Karpas-422 (cell line): ENCODE results near the gene GDF2. TPM values are rescaled to one million over a fixed set of nuclear protein-coding genes. Genes with fewer than 3 reads are reported as not detected.

Experiments
- DNase-seq: peaks from one replicate; pipeline ENCODE4 v3.0.0-alpha.2; 2015
- H2AFZ ChIP-seq: fragments of 200-600 bp; sonication (generic); 2 replicates; pipeline ENCODE4 v1.6.1; 2014; ENCODE audit warnings: antibody characterized with exemption, low read length, mixed read lengths
- H3K27ac ChIP-seq: fragments of 200-600 bp; sonication (generic); 2 replicates; pipeline ENCODE4 v1.5.1; 2014; ENCODE audit warnings: mild to moderate bottlenecking, low read length, moderate library complexity
- H3K27me3 ChIP-seq: fragments of 200-600 bp; sonication (generic); 2 replicates; pipeline ENCODE4 v1.6.1; 2014; ENCODE audit warnings: low read length, mixed read lengths
- H3K36me3 ChIP-seq: fragments of 200-600 bp; sonication (generic); 2 replicates; pipeline ENCODE4 v1.6.1; 2014; ENCODE audit warnings: low read length, mixed read lengths; ENCODE audit not compliant: insufficient read depth
- H3K4me1 ChIP-seq: fragments of 200-600 bp; sonication (generic); 2 replicates; pipeline ENCODE4 v1.6.1; 2014; ENCODE audit warnings: mild to moderate bottlenecking, low read length, mixed read lengths
- H3K4me2 ChIP-seq: fragments of 200-600 bp; sonication (generic); 2 replicates; pipeline ENCODE4 v1.6.1; 2014; ENCODE audit warnings: low read length, low read depth, mild to moderate bottlenecking; ENCODE audit not compliant: poor library complexity, severe bottlenecking
- H3K4me3 ChIP-seq: fragments of 200-600 bp; sonication (generic); 2 replicates; pipeline ENCODE4 v1.5.1; 2014; ENCODE audit warnings: mild to moderate bottlenecking, antibody characterized with exemption, low read length, mixed read lengths
- H3K79me2 ChIP-seq: fragments of 200-600 bp; sonication (generic); 2 replicates; pipeline ENCODE4 v1.6.1; 2014; ENCODE audit warnings: mild to moderate bottlenecking, low read length, mixed read lengths
- H3K9ac ChIP-seq: fragments of 200-600 bp; sonication (generic); 2 replicates; pipeline ENCODE4 v1.6.0; 2014; ENCODE audit warnings: low read length
- H3K9me2 ChIP-seq: fragments of 200-600 bp; sonication (generic), shearing (Covaris generic); replicated peaks from 2 replicates; pipeline ENCODE4 v1.6.0; 2014; ENCODE audit warnings: mild to moderate bottlenecking, low read length, moderate library complexity; ENCODE audit not compliant: insufficient read depth
- H3K9me3 ChIP-seq: fragments of 300-700, 200-600 bp; sonication (generic); 2 replicates; pipeline ENCODE4 v1.6.1; 2014; ENCODE audit warnings: low read length, mixed read lengths
- H4K20me1 ChIP-seq: fragments of 200-600 bp; sonication (generic); 2 replicates; pipeline ENCODE4 v1.6.1; 2014; ENCODE audit warnings: mild to moderate bottlenecking, antibody characterized with exemption, low read length, low read depth; ENCODE audit not compliant: insufficient read depth
- total RNA-seq: library from RNA; depleted of rRNA; stranded (reverse); fragments of >200 nt; shearing (Covaris generic); gene quantifications from 2 replicates; pipeline ENCODE4 v1.2.3, GENCODE V29; 2014; ENCODE audit warnings: low replicate concordance

The GDF2 gene
- total RNA-seq, 1 experiment from 2014 or later, result not detected

DNA sequence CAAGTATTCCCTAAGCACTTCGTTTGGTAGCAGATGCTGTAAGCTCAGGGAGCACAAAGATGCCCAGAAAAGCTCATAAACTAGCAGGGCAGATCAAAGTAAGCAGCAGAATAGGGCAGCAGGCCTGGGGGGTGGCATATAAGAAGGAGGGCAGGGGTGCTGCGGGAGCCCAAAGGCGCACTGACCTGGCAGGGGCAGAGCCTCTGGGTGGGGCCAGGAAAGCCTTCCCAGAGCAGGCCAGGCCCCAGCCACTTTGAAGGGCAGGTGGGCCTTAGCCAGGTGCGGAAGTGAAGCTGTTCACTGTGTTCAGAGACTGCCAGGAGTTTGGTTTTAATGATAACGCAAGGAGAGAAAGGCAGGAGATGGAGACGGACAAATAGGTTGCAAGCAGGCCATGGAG is 18.4 kb upstream of the GDF2 start:
- Histone ChIP-seq H3K27ac (no peak overlapping the region), H4K20me1 (no peaks in the 10 kb centered on the region), H3K36me3 (no peaks in the 10 kb centered on the region), H3K4me3 (no peak overlapping the region), H3K27me3 (no peaks in the 10 kb centered on the region), H3K4me2 (no peak overlapping the region), H2AFZ (no peak overlapping the region), H3K9me3 (no peaks in the 10 kb centered on the region), H3K9ac (no peak overlapping the region), H3K9me2 (no peaks in the 10 kb centered on the region), H3K4me1 (no peaks in the 10 kb centered on the region), H3K79me2 (no peaks in the 10 kb centered on the region)
- no peak for DNase-seq

DNA sequence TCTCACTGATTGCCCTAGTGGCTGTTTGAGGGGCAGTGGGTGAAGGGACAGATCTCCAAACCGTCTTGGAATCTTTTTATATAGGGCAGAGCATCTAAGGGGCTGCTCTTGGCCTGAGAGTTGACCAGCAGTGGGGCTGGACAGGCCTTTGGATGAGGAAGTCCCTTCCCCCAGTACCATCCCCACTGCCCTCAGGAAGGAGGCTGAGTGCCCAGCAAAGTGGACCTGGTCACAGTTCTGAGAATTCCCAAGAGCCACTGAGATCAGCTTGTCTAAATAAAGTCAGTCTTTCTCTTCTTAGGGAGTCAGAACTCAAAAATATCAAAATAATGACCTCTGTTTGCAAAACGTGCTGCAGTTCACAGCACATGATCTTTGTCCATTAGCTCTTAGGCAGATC is 16.7 kb upstream of the GDF2 start:
- H3K27me3 ChIP-seq, result no peaks in the 10 kb centered on the region
- H3K27ac ChIP-seq, result no peak overlapping the region
- H3K4me1 ChIP-seq, result no peaks in the 10 kb centered on the region
- no peak overlapping the region for H2AFZ ChIP-seq
- H3K9ac ChIP-seq, result no peak overlapping the region
- no peaks in the 10 kb centered on the region for H4K20me1 ChIP-seq
- H3K36me3 ChIP-seq, result no peaks in the 10 kb centered on the region
- DNase-seq, result no peak
- no peak overlapping the region for H3K4me2 ChIP-seq
- H3K9me3 ChIP-seq, result no peaks in the 10 kb centered on the region
- H3K9me2 ChIP-seq, result no peaks in the 10 kb centered on the region
- H3K4me3 ChIP-seq, result no peak overlapping the region
- H3K79me2 ChIP-seq, result no peaks in the 10 kb centered on the region

DNA sequence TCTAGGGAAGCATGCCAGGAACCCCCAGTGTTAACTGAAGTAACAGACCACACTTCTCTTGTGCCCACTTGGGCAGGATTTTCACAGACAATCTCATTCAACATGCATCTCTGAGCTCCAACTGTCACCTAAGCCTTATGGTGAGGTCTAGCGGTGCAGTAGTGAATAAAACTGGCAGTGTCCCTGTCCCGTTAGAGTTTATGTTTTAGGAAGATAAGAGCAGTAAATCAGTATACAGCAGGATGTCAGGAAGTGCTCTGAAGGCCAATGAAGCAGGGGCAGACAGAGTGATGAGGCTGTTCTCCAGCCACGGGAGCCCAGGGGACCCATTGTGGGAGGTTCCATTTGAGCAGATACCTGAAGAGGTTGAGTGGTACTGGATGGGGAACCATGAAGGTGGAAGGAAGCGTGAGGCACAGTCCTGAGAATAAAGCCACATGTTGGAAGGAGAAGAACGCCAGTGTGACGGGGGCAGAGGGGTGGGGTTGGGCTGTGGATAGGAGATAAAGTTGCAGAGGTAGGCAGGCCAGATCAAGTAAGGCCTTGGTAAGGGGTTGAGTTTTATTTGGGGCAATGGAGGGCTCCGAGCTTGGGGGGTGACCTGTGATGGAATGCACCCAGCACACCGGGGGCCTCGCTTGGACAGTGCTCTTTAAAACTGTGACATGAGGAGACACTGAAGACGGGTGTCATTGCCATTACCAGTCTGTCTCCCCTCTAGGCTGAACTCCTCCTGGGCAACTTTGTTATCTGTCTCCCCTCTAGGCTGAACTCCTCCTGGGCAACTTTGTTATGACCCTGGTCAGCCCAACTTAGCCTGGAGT is 15.7 kb upstream of the GDF2 start:
- Histone ChIP-seq H2AFZ (no peak overlapping the region), H3K36me3 (no peaks in the 10 kb centered on the region), H3K9ac (no peak overlapping the region), H3K79me2 (no peaks in the 10 kb centered on the region), H3K4me2 (no peak overlapping the region), H3K4me1 (no peaks in the 10 kb centered on the region), H3K9me3 (no peaks in the 10 kb centered on the region), H3K4me3 (no peak overlapping the region), H4K20me1 (no peaks in the 10 kb centered on the region), H3K27ac (no peak overlapping the region), H3K27me3 (no peaks in the 10 kb centered on the region), H3K9me2 (no peaks in the 10 kb centered on the region)
- DNase-seq, result no peak

DNA sequence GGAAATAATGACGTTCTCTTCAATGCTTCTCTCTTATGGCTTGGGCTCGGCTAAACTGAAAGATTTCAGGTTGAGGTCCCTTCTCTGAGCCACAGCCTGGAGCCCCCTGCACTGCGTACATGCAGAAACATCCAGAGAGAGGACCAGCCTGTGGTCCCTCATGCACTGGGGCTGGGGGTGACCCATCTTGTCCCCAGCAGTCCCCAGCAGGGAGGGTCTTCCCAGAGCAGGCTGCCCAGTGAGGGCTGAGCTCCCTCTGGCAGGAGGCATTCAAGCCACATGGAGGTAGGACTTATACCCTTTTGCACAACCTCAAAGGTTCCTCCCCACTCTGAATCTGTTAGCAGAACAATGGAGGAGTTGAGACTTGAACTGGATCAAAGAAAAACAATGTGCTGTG is 14.9 kb upstream of the GDF2 start:
- Histone ChIP-seq H3K27ac (no peak overlapping the region), H3K9me3 (no peaks in the 10 kb centered on the region), H3K36me3 (no peaks in the 10 kb centered on the region), H2AFZ (no peak overlapping the region), H3K4me1 (no peaks in the 10 kb centered on the region), H3K79me2 (no peaks in the 10 kb centered on the region), H4K20me1 (no peaks in the 10 kb centered on the region), H3K27me3 (no peaks in the 10 kb centered on the region), H3K4me3 (no peak overlapping the region), H3K9ac (no peak overlapping the region), H3K9me2 (no peaks in the 10 kb centered on the region), H3K4me2 (no peak overlapping the region)
- no peak for DNase-seq

DNA sequence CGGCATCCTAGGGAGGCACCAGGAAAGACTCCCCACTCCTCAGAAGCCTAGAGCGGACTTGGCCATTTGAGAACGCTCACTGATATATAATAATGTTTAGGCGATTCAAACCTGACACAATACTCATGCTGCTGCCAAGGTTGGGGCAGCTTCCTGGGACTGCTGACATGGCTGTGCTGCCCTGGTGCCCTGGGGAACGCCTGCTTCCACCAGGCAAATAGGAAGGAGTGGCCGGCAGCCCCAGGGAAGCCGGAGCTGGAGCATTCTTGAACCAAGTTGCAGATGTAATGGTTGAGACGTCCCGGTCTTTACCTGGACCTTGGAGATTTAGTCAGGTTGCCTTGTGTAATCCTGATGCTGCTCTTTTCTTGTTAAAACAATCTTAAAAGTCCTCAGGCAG is 13.5 kb upstream of the GDF2 start:
- DNase-seq, result no peak
- Histone ChIP-seq H3K4me2 (no peak overlapping the region), H2AFZ (no peak overlapping the region), H3K4me1 (no peaks in the 10 kb centered on the region), H3K79me2 (no peaks in the 10 kb centered on the region), H4K20me1 (no peaks in the 10 kb centered on the region), H3K9me2 (no peaks in the 10 kb centered on the region), H3K9me3 (no peaks in the 10 kb centered on the region), H3K9ac (no peak overlapping the region), H3K27me3 (no peaks in the 10 kb centered on the region), H3K27ac (no peak overlapping the region), H3K4me3 (no peak overlapping the region), H3K36me3 (no peaks in the 10 kb centered on the region)

DNA sequence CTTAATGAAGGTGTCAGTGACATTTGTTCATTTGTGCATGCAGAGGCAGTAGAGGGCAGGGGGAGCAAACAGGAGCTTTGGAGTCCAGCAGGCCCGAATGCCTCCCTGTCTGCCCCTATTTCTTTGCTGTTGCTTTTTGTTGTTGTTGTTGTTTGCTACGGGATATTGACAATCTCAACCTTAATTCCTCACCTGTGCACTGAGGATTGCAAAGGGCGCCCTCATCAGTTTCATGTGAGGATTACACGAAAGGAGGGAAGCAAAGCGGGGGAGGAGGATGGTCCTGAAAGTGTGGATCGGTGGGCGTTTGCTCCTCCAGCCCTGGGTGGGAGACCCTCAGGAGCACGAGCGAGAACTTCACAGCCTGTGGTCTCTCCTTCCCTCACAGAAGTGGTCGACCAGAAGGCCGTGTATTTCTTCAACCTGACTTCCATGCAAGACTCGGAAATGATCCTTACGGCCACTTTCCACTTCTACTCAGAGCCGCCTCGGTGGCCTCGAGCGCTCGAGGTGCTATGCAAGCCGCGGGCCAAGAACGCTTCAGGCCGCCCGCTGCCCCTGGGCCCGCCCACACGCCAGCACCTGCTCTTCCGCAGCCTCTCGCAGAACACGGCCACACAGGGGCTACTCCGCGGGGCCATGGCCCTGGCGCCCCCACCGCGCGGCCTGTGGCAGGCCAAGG is 12.7 kb upstream of the GDF2 start:
- H3K9me3 ChIP-seq, result no peaks in the 10 kb centered on the region
- no peak for DNase-seq
- H3K27me3 ChIP-seq, result no peaks in the 10 kb centered on the region
- no peak overlapping the region for H3K4me3 ChIP-seq
- H3K79me2 ChIP-seq, result no peaks in the 10 kb centered on the region
- no peak overlapping the region for H3K27ac ChIP-seq
- H3K4me1 ChIP-seq, result no peaks in the 10 kb centered on the region
- no peak overlapping the region for H3K4me2 ChIP-seq
- no peak overlapping the region for H3K9ac ChIP-seq
- H3K36me3 ChIP-seq, result no peaks in the 10 kb centered on the region
- H4K20me1 ChIP-seq, result no peaks in the 10 kb centered on the region
- no peak overlapping the region for H2AFZ ChIP-seq
- H3K9me2 ChIP-seq, result no peaks in the 10 kb centered on the region

DNA sequence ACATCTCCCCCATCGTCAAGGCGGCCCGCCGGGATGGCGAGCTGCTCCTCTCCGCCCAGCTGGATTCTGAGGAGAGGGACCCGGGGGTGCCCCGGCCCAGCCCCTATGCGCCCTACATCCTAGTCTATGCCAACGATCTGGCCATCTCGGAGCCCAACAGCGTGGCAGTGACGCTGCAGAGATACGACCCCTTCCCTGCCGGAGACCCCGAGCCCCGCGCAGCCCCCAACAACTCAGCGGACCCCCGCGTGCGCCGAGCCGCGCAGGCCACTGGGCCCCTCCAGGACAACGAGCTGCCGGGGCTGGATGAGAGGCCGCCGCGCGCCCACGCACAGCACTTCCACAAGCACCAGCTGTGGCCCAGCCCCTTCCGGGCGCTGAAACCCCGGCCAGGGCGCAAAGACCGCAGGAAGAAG is 12.2 kb upstream of the GDF2 start:
- Histone ChIP-seq H4K20me1 (no peaks in the 10 kb centered on the region), H3K9ac (no peak overlapping the region), H3K27ac (no peak overlapping the region), H3K4me3 (no peak overlapping the region), H2AFZ (no peak overlapping the region), H3K4me1 (no peaks in the 10 kb centered on the region), H3K27me3 (no peaks in the 10 kb centered on the region), H3K79me2 (no peaks in the 10 kb centered on the region), H3K9me3 (no peaks in the 10 kb centered on the region), H3K36me3 (no peaks in the 10 kb centered on the region), H3K9me2 (no peaks in the 10 kb centered on the region), H3K4me2 (no peak overlapping the region)
- no peak for DNase-seq

DNA sequence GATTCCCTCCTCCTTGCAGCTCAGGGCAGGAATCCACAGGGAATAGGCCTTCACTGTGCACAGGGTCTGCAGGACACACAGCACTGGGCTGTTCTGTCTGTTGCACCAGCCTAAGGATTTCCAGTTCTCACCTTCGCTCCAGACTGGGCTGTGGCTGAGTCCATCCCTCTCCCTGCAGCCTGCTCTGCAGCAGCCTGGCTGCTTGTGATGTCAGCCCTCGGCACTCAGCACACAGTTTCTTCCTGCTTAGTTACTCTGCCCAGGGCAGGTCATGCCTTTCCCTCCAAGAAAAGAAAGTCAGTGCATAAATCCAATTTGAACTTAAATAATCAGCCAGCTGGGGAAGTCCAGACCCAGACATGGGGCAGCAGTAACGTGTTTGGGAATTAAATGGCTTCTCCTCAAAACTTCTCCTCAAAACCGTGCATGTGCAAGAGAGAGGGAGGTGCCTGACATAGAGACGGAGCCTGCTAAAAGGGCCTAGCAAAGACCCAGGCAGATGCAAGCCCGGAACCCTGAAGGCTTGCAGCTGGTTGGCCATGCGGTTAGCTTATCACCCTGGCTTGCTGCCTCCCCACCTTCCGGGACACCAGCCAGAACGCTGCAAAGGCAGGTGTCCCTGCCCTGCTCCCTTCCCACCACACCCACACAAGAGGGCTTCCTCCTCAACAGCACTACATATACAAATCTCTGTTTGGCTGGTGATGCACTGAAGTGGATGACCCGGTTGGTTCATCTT is 10.9 kb upstream of the GDF2 start:
- H2AFZ ChIP-seq, result no peak overlapping the region
- DNase-seq, result no peak
- H4K20me1 ChIP-seq, result no peaks in the 10 kb centered on the region
- H3K27me3 ChIP-seq, result no peaks in the 10 kb centered on the region
- H3K27ac ChIP-seq, result no peak overlapping the region
- H3K9ac ChIP-seq, result no peak overlapping the region
- no peaks in the 10 kb centered on the region for H3K9me2 ChIP-seq
- no peaks in the 10 kb centered on the region for H3K9me3 ChIP-seq
- H3K36me3 ChIP-seq, result no peaks in the 10 kb centered on the region
- H3K79me2 ChIP-seq, result no peaks in the 10 kb centered on the region
- H3K4me3 ChIP-seq, result no peak overlapping the region
- no peak overlapping the region for H3K4me2 ChIP-seq
- H3K4me1 ChIP-seq, result no peaks in the 10 kb centered on the region
